HG02798 (cell line): ENCODE results near the gene ADARB2.
"Not testable (repeated sequence)": the region's sequence is repeated elsewhere in the genome, so short reads cannot be mapped to it uniquely, and the experiment has no call there.

Experiments
- ATAC-seq: cut with Tn5 transposase; IDR thresholded peaks from one replicate; pipeline ENCODE4 v1.9.1; 2021; ENCODE audit warnings: mild to moderate bottlenecking; ENCODE audit not compliant: unreplicated experiment, poor library complexity

Gene ADARB2

DNA sequence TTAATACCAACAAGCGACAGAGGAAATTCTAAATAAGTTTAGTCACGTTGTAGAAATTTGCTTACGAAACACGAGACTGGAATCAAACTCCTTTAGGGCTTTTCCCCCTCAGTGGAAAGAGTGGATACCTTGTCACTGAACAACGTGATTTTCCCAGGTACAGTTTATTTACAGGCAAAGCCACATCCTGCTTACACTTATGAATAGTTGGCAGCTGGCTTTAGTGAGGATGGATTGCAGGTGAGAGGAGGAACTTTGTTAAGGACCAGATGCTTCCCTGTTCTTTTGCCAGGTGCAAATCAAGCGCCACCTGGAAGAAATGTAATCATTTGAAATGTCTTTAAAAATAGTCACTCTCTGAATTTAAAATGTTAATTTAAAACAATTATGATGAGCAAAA lies 282.4 kb downstream of the ADARB2 start:
- ATAC-seq: no peak

DNA sequence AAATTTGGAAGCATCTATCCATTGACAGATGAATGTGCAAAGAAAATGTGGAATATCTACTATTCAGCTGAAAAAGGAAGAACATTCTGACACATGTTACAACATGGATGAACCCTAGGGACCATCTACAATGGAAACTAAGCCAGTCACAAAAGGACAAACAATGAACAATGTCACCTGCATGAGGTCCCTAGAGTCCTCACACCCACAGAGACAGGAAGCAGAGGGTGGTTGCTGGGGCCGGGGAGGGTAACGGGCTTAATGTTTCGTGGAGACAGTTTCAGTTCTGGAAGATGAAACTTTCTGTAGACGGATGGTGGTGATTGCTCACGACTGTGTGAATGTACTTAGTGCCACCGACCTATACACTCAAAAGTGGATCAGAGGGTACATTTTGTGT lies 282.9 kb downstream of the ADARB2 start:
- ATAC-seq: peak; percentile 81

DNA sequence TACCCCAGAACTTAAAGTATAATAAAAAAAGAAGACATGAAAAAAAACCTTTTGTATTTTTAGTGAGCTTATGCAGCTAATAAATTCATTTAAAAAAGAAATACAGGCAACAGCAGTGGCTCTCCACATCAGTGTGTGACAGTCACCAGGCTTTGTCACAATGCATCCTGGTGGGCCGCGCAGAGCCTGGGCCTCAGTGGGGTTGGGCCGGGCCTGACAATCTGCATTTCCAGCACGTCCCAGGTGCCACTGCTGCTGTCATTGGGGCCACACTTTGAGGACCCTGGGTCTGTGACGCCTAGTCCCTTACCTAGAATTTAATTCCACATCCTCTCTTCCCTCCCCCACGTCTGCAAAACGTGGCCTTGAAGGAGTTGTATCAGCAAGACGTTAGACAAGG lies 284.5 kb downstream of the ADARB2 start:
- ATAC-seq: no peak

DNA sequence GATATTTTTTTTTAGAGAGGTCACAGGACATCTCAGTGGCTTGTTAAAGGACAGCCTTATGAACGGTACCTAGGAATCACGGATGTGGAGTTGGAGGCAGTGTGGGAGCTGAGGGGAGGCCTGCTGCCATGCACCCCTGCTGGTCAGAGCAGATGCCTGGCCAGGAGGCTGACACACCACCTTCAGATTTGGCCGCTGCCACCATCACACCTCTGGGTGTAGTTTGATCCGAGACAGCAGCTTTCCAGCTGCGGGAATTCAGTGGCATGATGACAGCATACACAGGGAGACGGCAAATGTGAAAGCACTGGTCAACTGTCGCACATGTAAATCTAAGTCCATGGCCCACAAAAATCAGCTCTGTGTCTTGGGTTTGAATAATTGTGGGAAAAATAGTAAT lies 285.4 kb downstream of the ADARB2 start:
- ATAC-seq: no peak

DNA sequence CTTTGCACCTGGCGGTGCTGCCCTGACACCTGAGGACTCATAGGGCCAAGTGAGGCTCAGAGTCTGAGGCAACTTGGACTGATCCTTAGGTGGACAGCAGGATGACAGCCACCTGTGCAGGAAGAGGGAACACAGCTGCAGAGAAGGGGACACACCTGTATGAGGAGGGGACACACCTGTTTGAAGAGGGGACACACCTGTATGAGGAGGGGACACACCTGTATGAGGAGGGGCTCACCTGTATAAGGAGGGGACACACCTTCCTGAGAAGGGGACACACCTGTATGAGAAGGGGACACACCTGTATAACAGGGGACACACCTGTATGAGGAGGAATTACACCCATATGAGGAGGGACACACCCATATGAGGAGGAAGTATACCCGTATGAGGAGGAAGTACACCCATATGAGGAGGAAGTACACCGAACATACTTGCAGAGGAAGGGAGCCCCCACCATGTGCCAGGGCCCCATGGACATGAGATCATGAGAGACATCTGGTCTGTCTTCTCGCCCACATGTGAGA lies 285.9 kb downstream of the ADARB2 start:
- ATAC-seq: no peak

DNA sequence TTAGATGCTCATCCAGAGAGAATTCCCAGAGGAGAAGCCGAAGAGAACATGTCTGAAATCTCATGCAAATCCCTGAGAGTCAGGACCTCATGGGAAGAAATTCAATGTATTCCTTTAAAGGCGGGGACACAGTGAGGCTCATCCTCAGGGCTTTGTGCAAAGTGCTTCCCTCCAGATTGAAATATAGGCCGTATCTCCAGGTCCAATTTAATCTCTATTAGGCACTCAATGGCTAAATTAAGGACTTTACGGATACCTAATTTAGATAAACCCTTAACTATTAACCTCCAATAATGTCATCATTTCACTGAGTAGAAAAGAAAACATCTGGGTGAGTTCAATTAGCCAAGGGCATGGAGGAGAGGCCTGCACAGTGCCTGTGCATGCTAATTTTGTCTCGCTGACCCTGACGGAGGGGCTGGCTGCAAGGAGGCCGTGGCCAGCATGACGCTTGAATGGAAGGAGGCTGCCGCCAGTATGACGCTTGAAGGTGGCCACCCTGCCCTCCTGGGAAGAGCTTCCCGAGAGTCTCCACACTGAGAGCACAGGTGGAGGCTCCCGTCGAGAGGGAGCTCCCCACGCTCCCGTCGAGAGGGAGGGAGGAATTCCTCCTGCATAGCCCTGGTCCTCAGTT lies 287.6 kb downstream of the ADARB2 start:
- ATAC-seq: no peak

DNA sequence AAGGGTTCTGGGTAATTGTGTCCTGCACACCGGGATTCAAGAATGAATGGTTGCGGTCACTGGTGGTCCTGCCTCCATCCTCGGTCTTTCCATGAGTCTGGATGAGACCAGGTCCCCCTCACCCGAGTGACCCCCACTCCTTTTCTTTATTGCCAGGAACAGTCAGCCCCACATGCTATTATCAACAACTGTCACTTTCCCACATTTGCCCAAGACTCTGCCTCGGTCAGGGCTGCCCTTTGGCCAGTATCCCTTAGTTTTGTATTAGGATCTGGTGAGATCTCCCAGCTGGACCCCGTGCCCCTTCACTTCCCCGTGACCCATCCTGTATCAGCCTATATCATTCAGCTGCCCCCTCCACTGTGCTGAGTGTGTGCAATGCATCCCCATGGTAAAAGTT lies 288.3 kb downstream of the ADARB2 start:
- no peak for ATAC-seq

DNA sequence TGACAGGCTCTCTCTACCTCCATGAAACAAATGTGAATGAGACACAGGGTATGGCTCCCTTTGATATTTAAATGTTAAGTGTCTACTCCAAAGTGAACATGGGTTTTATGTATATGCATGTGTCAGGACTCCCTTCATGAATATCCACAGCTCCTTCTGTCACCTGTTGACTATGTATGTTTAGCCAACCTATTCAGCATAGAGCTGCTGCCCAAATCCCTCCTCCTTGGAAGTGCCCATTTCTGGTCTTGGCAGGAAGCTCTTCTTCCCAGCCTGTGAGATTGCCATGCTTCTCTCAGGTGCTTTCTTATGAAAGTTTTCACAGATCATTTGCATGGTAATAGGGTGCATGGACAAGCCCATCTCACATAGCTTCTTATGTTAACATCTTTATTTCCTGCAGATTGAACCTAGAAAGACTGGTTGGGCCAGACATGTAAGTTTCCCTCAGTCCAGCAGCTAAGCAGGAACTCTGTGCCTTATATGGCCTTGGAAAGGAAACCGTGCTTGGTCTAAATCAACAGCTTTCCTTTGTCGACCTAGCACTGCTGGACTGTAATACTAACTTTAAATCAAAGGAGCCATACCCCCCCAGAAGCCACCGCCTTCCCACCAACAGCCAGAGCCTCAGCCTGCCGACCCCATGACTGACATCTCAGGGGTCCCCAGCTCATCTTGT lies 288.9 kb downstream of the ADARB2 start:
- ATAC-seq: no peak

DNA sequence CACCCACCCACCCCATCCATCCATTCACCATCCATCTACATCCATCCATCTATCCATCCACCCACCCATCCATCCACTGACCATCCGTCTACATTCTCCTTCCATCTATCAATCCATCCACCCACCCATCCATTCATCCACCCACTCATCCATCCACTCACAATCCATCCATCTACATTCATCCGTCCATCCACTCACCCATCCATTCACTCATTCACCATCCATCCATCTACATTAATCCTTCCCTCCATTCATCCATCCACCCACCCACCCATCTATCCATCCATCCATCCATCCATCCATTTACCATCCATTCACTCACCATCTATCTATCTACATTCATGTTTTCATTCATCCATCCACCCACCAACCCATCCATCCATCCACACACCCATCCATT lies 292.5 kb downstream of the ADARB2 start:
- ATAC-seq: no peak

DNA sequence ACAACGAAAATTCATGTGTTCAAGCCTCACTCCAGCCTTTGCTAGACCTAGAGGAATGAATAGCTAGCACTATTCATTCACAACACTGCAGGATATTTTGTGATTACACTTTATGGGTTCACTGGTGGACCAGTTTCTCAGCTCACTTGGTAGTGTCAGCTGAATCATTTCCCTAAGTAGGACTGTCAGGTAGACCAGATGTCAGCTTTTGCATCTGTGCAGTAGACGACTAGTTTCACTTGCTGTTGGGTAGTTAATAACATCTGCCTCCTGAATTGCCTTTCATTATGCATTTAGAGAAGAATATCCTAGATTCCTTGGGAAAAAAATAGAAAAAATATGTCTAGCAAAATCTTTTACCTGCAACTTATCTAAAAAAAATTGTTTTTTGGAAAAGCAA lies 296.4 kb downstream of the ADARB2 start:
- ATAC-seq: no peak

DNA sequence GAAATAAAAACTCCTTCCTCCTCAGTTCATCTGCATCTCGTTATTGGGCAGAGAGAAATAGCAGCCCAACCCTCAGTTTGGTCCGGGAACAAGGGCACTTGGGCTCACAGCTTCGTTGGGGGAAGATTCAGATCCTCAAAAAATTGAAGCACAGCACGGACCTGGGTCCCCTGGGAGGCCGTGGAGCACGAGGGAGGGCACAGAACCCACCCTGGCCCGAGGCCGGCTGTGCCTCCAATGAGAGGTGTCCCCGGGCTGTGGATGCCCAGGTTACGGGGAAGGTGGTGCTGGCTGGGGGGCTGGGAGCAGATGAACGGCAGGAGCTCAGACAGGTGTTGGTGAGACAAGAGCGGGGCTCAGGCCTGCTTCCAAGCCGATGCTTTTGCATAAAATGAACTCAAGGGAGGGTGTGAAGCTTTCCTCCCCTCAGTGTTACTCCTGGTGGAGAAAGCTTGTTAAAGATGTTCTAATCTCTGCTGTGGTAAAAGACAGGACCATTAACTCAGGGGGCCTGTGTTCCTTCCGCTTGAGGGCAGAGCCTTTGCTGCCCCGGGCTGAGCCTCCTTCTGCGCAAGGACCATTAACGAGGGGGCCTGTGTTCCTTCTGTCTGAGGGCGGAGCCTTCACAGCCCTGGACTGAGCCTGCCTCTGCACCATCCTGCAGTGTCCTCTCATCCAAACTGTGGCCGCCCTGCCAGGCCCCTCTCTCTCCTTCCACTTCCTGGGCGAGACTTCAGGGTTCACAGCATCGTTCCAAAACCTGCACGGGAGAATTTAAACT lies 302.2 kb downstream of the ADARB2 start:
- ATAC-seq: no peak

DNA sequence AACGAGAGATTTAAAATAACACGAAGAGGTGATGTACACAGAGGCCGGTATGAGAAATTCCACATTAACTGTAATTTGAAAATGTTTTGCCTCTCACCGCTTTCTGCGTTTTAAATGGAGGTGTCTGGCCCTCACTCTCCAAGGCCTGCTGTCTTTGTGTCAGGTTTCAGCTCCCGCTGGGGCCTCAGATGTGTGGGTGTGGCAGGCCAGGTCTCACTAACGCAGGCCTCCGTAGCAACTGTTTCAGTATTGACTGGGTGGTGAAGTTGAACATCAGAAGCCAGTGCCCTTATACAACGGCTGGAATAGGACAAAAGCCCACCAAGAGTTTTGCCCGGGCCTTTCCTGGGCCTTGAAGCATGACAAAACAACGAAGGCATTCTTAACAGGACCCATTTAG lies 303.1 kb downstream of the ADARB2 start:
- ATAC-seq: no peak

DNA sequence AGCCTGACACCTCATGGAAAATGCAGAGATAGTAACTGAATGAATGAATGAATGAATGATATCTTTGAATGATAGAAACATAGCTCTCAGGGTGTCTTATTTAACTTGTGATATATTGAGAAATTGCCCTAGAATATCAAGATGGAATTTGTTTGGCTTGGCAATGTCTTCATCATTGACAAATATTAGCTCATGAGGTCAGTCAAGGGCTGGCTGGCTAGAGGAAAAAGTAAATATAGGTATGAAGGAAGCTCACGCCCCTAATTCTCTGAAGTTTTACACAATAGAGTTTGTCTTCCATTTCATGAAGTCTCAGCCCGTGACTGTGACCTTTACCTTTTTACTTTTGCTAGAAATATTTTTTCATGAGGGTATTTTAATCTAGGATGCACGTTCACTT lies 305.2 kb downstream of the ADARB2 start:
- no peak for ATAC-seq

DNA sequence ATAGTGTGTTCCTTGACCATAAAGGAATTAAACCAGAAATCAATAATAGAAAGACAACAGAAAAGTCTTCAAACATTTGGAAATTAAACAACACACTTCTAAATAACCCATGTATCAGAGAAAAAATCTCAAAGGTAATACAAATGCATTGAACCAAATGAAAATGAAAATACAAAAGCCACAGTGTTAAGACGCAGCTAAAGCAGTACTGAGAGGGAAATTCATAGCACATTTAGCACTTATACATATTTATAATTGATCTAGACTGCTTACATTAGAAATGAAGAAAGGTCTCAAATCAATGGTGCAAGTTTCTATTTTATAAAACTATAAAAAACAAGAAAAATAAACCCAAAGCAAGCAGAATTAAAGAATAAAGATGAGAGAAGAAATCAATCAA lies 306.1 kb downstream of the ADARB2 start:
- ATAC-seq: no peak

DNA sequence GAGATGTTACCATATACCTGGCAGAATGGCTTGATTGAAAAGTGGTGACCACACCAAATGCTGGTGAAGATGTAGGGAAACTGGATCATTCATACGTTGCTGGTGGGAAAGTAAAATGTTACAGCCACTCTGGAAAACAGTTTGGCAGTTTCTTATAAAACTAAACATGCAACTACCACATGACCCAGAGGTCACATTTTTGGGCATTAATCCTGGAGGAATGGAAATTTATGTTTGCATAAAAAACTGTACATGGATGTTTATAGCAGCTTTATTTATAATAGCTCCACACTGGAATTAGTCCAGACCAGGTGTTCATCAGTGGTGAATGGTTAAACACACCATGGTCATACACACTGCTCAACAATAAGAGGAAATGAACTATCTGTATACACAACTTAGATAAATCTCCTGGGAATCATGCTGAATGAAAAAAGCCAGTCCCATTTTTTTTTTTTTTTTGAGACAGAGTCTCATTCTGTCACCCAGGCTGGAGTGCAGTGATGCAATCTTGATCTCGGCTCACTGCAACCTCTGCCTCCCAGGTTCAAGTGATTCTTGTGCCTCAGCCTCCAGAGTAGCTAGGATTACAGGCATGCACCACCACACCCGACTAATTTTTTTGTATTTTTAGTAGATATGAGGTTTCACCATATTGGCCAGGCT lies 309.7 kb downstream of the ADARB2 start:
- ATAC-seq: not testable (repeated sequence)

DNA sequence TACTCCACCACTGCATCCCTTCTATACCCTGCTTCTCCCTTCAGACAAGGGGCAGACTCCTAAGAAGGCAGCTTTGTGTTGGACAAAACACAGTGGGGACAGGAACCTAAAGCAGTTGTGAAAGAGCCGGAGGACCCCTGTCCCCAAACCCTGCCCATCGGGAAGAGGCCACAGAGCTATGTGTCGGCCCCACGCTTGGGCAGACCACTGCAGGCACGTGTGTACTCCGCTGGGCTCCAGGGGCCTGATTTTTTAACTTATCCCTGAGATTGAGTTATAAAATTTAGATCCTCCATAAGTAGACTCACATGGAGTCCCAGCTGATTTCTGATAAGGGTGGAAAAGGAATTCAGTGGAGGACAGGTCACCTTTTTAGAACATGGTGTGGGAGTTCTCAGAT lies 310.5 kb downstream of the ADARB2 start:
- no peak for ATAC-seq

DNA sequence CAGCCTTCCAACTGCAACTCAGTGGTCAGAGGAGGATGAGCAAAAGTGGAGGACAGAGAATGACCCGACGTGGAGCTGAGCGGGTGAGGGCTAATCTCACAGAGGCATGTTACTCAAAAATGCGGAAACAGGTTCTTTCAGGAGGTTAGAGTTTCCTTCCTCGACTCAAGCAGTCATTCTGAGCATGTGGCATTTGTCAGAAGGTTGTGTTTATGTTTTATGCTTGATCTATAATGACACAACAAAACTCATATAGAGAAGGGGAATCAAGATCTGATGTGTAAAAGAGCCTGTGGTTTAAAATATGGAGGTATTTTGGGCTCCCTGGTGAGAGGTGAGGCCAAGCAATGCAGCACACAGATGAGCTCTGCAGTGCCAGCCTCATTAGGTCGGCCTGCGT lies 311.4 kb downstream of the ADARB2 start:
- peak; percentile 71 for ATAC-seq

DNA sequence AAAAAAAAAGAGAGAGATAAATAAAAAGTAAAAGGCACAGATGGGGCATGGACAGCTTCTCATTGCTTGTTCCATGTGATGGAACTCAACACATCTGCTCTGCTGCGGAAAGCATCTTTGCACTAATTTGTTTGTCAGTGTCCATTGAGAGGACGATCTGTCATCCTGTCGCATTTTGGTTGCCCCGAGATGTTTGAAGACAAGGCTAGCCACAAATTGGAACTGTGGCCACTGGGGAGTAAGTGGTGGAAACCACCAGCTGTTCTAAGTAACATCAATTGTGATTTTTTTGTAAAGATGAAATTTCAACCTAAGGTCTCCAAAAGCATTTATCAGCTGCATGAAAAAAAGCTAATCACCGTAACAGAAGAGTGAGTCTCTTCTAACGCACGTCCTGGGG lies 312.7 kb downstream of the ADARB2 start:
- no peak for ATAC-seq

DNA sequence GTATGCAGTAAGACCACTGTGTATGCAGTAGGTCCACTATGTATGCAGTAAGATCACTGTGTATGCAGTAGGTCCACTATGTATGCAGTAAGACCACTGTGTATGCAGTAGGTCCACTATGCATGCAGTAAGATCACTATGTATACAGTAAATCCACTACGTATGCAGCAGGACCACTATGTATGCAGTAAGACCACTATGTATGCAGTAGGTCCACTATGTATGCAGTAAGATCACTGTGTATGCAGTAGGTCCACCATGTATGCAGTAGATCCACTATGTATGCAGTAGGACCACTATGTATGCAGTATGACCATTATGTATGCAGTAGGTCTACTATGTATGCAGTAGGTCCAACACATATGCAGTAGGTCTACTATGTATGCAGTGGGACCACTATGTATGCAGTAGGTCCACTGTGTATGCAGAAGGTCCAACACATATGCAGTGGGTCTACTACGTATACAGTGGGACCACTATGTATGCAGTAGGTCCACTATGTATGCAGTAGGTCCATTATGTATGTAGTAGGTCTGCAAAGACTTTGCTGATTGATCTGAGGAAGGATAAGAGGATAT lies 313.6 kb downstream of the ADARB2 start:
- no peak for ATAC-seq

DNA sequence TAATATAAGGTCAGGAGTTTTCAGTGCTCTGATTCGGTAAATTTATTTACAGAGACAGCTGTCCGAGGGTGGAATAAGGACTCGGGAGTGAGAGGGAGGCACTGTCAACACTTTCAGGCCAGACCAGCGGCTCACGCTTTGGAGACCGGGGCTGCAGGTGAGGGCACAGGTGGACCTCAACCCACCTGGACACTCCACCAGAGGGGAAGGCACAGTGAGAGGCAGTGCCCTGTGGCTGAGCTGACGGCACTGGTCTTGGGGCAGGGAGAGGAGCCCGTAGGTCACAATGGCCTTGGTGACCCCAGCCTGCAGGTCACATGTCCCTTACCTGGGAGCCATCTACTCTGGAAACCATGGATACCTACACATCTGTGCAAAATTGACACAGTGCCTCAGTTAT lies 315.1 kb downstream of the ADARB2 start:
- ATAC-seq: no peak
